ENCODE measurements around the gene ZNF423. TPM values are rescaled to one million over a fixed set of nuclear protein-coding genes. Genes with fewer than 3 reads are reported as not detected.

The ZNF423 gene
- total and polyA plus RNA-seq, 9 of the 15 experiments (the other 6 are each of a cell fraction or from before 2014, with no cell fraction given) = not detected

DNA sequence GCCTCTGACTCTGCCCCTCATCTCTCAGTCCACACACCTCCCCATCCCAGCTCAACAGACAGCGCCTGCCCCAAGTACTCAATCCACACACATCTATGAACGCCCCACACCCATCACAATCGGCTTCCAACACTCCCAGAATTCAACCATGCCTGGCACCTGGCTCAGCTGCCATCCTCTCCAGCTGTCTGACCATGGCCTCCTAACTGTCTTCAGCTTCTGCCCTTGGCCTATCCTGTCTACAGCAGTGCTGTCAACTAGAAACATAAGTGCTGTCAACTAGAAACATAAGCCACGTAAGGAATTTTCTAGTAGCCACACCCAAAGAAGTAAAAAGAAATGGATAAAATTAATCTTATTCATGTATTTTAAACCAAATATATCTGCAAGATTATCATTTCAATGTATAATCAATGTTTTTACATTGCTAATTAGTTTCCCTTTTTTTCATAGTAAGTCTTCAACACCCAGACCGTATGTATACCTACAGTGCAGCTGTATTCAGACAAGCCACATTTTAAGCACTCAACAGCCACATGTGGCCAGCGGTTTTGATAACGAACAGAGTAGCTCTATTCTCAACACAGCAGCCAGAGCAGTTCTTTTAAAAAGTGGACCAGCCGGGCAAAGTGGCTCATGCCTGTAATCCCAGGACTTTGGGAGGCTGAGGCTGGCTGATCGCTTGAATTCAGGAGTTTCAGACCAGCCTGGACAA is 48.6 kb upstream of the ZNF423 start:
- no peaks in the 10 kb centered on the region for H4K20me1 ChIP-seq (replicated peaks; ENCODE audit: control insufficient read depth, insufficient read depth, low read length)
- POLR2A ChIA-PET = interaction anchor here (1.4 kb wide), 1 partner anchor 18 kb away, joined by 4 read pairs; no protein-coding TSS in a partner anchor
- TF ChIP-seq ZNF785 (CRISPR knock-in tag; IDR thresholded peaks at IDR 0.05) = no peak
- H3K9ac ChIP-seq (ENCODE audit: insufficient read depth in 1 of 2, low read depth in 2 of 2, low read length in 2 of 2) = no peak overlapping the region
- peaks cover 0 to 10% of the 10 kb centered on the region in 2 experiments; a peak in 2 of 5 replicates for H3K27me3 ChIP-seq (ENCODE audit: control insufficient read depth in 2 of 2, insufficient read depth in 2 of 2, low read length in 2 of 2)
- FAIRE-seq (no peak), DNase-seq (ENCODE audit: extremely low read depth in 1 of 4, low spot score in 3 of 4) (no peak), ATAC-seq (no peak)
- intact Hi-C loops (cut with micrococcal nuclease) = no loop called here
- H3K9me3 ChIP-seq (replicated peaks; ENCODE audit: control insufficient read depth, insufficient read depth, low read depth, low read length) = no peaks in the 10 kb centered on the region
- no peak overlapping the region for H2AFZ ChIP-seq (ENCODE audit: low read depth, low read length)
- CTCF ChIA-PET (ENCODE audit: low intra/inter-chr PET ratio) = no interaction called here
- H3K36me3 ChIP-seq (ENCODE audit: control insufficient read depth, insufficient read depth, low read length) = no peaks in the 10 kb centered on the region
- H3K4me1 ChIP-seq (replicated peaks in 1 of 2; ENCODE audit: control insufficient read depth in 2 of 2, insufficient read depth in 2 of 2, low read length in 2 of 2) = no peaks in the 10 kb centered on the region; a peak in 1 of 5 replicates
- in situ Hi-C loops (cut with MboI) = no loop called here
- H3K4me3 ChIP-seq = no peak overlapping the region
- H3K4me2 ChIP-seq (ENCODE audit: insufficient read depth, low read length) = no peak overlapping the region
- no peak overlapping the region for H3K27ac ChIP-seq (ENCODE audit: extremely low read depth, low read depth, low read length)
- no peaks in the 10 kb centered on the region for H3K9me1 ChIP-seq (ENCODE audit: control insufficient read depth, insufficient read depth, low read length)
- no peaks in the 10 kb centered on the region for H3K79me2 ChIP-seq (ENCODE audit: control insufficient read depth, insufficient read depth, low read length)
- no TSS peak for BruUV-seq (replicated peaks)
- 2% methylated on average over 9 of the region's 9 CpGs for WGBS (ENCODE audit: insufficient coverage, low coverage, missing lambda C conversion rate)

- no peak overlapping the region for H3K9ac ChIP-seq (ENCODE audit: insufficient read depth in 1 of 2, low read depth in 2 of 2, low read length in 2 of 2)
- no peak for TF ChIP-seq IFI16 (CRISPR knock-in tag; IDR thresholded peaks at IDR 0.05)
- no peak for TF ChIP-seq PRPF4 (IDR thresholded peaks at IDR 0.05; ENCODE audit: insufficient read depth, low read depth, low read length, poor library complexity, severe bottlenecking)
- no peak for TF ChIP-seq TBP (optimal IDR thresholded peaks at IDR 0.05; ENCODE audit: low read depth, low read length)
- no peak for TF ChIP-seq TEAD2 (tag; IDR thresholded peaks at IDR 0.05)
- no peak for TF ChIP-seq MCM7 (IDR thresholded peaks at IDR 0.05)
- TF ChIP-seq ZFPM2 (CRISPR knock-in tag; IDR thresholded peaks at IDR 0.05) = no peak
- intact Hi-C loops (cut with micrococcal nuclease) = no loop called here
- H3K9me1 ChIP-seq (ENCODE audit: control insufficient read depth, insufficient read depth, low read length) = no peaks in the 10 kb centered on the region
- no peaks in the 10 kb centered on the region for H3K36me3 ChIP-seq (ENCODE audit: control insufficient read depth, insufficient read depth, low read length)
- in situ Hi-C loops (cut with MboI) = no loop called here
- H3K9me3 ChIP-seq (replicated peaks; ENCODE audit: control insufficient read depth, insufficient read depth, low read depth, low read length) = no peaks in the 10 kb centered on the region
- no peaks in the 10 kb centered on the region for H3K79me2 ChIP-seq (ENCODE audit: control insufficient read depth, insufficient read depth, low read length)
- BruUV-seq (replicated peaks) = no TSS peak
- no peaks in the 10 kb centered on the region for H4K20me1 ChIP-seq (replicated peaks; ENCODE audit: control insufficient read depth, insufficient read depth, low read length)
- H3K4me3 ChIP-seq = no peak overlapping the region
- no peak overlapping the region for H2AFZ ChIP-seq (ENCODE audit: low read depth, low read length)
- ATAC-seq (no peak), FAIRE-seq (no peak), DNase-seq (ENCODE audit: extremely low read depth in 1 of 4, low spot score in 3 of 4) (no peak)
- ChIA-PET POLR2A (no interaction called here), CTCF (ENCODE audit: low intra/inter-chr PET ratio) (no interaction called here)
- H3K4me1 ChIP-seq (replicated peaks in 1 of 2; ENCODE audit: control insufficient read depth in 2 of 2, insufficient read depth in 2 of 2, low read length in 2 of 2) = no peaks in the 10 kb centered on the region; a peak in 1 of 5 replicates
- no peak overlapping the region for H3K27ac ChIP-seq (ENCODE audit: extremely low read depth, low read depth, low read length)
- WGBS (ENCODE audit: insufficient coverage, low coverage, missing lambda C conversion rate) = 5% methylated on average over 5 of the region's 5 CpGs
- no peak overlapping the region for H3K4me2 ChIP-seq (ENCODE audit: insufficient read depth, low read length)
- peaks cover 0 to 19% of the 10 kb centered on the region in 2 experiments; a peak in 3 of 5 replicates for H3K27me3 ChIP-seq (ENCODE audit: control insufficient read depth in 2 of 2, insufficient read depth in 2 of 2, low read length in 2 of 2)
Observed at GRCh38 chr16:49902908-49903307, 47.0 kb upstream of the ZNF423 start.
